ENCODE data around the gene LGALS7. TPM values are rescaled to one million over a fixed set of nuclear protein-coding genes. Genes with fewer than 3 reads are reported as not detected.

The LGALS7 gene
- total RNA-seq, 1 experiment from 2014 or later: not detected

- in situ Hi-C loops (cut with HindIII; ENCODE audit: low sequenced_read_pairs): no loop called here
- DNase-seq (ENCODE audit: low spot score): no peak
Observed at GRCh38 chr19:38743394-38744297, 29.7 kb downstream of the LGALS7 start.

DNA sequence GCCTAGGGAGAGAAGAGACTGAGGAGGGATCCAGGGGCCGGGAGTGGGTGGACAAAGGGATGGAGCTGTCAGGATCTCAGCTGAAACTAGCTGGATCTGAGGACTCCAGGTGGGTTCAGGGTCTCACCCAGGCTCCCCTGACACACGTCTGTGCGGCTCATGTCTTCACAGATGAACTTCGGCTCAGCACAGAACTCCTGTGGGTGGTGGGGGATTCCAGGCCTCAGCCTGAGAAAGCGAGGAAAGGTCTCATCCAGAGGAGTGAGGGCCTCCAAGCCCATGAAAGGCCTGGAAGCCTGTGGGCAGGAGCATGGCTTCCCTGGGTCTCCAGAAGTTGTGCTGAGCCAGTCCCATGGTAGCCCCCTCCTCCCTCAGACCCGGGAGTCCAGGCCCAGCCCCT, 30.4 kb downstream of the LGALS7 start:
- DNase-seq (ENCODE audit: low spot score): no peak
- in situ Hi-C loops (cut with HindIII; ENCODE audit: low sequenced_read_pairs): no loop called here

GRCh38 chr19:38742296-38742695, 31.0 kb downstream of the LGALS7 start:
- DNase-seq (ENCODE audit: low spot score): no peak
- in situ Hi-C loops (cut with HindIII; ENCODE audit: low sequenced_read_pairs): no loop called here

DNA sequence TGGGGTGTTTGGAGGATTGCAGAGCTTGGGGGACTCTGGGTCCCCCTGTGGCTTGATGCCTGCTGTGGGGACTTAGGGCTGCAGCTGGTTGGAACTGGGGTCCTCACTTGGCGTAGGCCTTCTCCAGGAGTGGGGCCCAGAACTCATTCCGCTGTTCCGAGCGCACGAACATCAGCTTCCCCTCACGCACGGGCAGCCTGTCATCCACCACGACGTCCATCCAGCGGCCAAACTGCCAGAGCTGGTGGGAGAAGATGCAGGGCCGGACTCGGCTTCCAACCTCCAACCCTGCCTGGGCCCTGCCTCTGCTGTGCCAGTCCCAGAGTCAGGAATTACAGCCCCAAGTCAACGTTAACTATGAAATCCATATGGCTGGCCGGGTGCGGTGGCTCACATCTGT, 31.6 kb downstream of the LGALS7 start:
- in situ Hi-C loops (cut with HindIII; ENCODE audit: low sequenced_read_pairs): no loop called here
- no peak for DNase-seq (ENCODE audit: low spot score)

DNA sequence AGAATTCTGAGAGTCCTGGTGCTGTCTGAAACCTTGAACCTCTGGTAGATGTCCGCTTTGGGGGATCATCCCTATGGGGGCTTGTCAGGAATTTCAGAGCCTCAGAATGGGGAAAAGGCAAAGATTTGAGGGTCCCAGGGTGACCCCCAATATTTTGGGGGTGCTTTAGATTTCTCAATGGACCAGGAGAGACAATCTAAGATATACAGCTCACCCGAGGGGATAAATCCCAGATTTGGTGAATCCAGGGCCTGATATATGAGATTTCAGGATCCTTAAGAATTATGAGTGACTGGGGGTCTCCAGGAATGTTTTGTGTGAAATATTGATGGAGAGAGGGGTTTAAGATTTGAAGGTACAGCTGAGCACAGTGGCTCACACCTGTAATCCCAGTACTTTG, 32.4 kb downstream of the LGALS7 start:
- DNase-seq (ENCODE audit: low spot score): no peak
- in situ Hi-C loops (cut with HindIII; ENCODE audit: low sequenced_read_pairs): no loop called here

- in situ Hi-C loops (cut with HindIII; ENCODE audit: low sequenced_read_pairs): no loop called here
- DNase-seq (ENCODE audit: low spot score): no peak
Observed at GRCh38 chr19:38740257-38740592, 33.1 kb downstream of the LGALS7 start.

- in situ Hi-C loops (cut with HindIII; ENCODE audit: low sequenced_read_pairs): no loop called here
Observed at GRCh38 chr19:38739440-38740256, 33.7 kb downstream of the LGALS7 start.

GRCh38 chr19:38737921-38738737, 35.2 kb downstream of the LGALS7 start:
- in situ Hi-C loops (cut with HindIII; ENCODE audit: low sequenced_read_pairs): no loop called here
- DNase-seq (ENCODE audit: low spot score): no peak

More at GRCh38 chr19:38739440-38740256, 33.7 kb downstream of the LGALS7 start:
- no peak for DNase-seq (ENCODE audit: low spot score)

DNA sequence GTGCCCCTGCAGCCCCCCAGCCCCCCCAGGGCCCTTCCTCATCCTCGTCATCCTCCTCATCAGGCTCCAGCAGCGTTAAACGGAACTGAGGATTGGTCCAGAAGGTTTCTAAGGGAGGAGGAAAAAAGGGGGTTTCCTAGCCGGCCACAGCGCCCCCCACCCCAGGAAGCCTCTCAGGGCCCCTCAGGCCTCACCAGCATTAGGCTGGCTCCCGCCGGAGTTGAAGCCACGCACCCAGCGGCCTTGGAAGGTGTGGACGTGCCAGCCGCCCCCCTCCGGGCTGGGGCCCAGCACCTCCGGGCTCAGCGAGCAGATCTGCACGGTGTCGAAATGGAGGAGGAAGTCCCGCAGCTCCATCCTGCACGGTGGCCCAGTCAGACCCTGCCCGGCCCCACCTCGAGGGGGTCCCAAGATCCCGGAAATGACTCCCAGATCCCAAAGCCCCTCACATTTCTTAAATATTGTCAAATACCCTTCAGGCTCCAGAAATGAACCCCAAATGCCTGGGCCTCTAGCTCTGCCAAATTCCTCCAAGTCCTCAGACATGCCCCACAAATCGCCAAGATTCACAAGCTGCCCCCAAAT, 35.9 kb downstream of the LGALS7 start:
- in situ Hi-C loops (cut with HindIII; ENCODE audit: low sequenced_read_pairs): no loop called here
- DNase-seq (ENCODE audit: low spot score): no peak

DNA sequence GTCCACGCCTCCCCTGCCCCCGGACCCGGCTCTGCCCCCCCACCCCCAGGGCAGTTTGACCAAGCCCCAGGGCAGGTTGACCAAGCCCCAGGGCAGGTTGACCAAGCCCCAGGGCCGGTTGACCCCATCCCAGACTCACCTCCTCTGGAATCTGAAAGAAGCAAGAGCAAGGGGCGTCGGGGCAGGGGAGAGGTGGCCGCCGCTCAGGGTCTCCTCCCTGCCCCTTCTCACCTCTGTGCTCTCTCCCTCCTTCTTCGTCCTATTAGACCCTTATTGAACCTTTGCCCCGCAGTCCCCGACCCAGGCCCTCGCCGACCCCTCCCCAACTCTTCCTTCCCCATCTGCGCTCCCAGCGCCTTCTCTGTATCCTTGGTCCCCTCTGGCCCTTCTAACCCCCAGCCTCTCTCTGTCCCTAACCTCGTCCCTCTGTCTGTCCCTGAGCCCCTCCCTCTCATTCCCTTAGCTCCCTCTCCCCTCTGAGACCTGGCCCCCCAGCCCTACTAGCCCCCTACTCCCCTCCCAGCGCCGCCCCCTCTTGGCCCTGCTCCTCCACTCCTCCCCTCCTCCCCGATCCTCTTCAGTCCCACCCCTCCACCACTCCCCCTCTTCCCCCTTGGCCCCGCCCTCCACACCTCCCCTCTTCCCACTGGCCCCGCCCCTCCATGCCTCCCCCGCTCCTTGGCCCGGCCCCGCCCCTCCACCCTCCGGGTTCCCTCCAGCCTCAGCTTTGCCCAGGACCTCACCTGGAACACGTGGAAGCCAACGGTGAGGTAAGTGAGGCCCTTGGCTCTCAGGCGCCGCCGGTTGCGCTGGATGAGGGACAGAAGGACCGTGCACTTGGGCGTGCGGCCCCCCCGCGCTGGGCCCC, 36.7 kb downstream of the LGALS7 start:
- in situ Hi-C loops (cut with HindIII; ENCODE audit: low sequenced_read_pairs): no loop called here
- DNase-seq (ENCODE audit: low spot score): no peak

GRCh38 chr19:38736036-38736412, 37.3 kb downstream of the LGALS7 start:
- no peak for DNase-seq (ENCODE audit: low spot score)
- in situ Hi-C loops (cut with HindIII; ENCODE audit: low sequenced_read_pairs): no loop called here

- no peak for DNase-seq (ENCODE audit: low spot score)
- in situ Hi-C loops (cut with HindIII; ENCODE audit: low sequenced_read_pairs): no loop called here
Observed at GRCh38 chr19:38735257-38735686, 38.0 kb downstream of the LGALS7 start.

GRCh38 chr19:38734426-38735256, 38.7 kb downstream of the LGALS7 start:
- DNase-seq (ENCODE audit: low spot score): no peak
- in situ Hi-C loops (cut with HindIII; ENCODE audit: low sequenced_read_pairs): no loop called here

DNA sequence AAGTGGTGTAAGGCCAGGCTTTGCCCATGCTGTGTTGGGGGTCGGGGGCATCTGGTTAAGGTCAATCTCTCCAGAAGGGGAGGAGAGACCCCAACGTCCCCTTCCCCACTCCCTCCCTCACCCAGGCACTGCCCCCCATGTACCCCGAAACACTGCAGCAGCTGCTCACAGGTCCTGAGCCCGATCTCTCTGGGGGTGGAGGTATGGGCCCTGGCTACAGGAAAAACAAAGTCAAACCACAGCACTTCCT, 39.2 kb downstream of the LGALS7 start:
- in situ Hi-C loops (cut with HindIII; ENCODE audit: low sequenced_read_pairs): no loop called here
- no peak for DNase-seq (ENCODE audit: low spot score)

GRCh38 chr19:38733493-38734175, 39.7 kb downstream of the LGALS7 start:
- in situ Hi-C loops (cut with HindIII; ENCODE audit: low sequenced_read_pairs): no loop called here
- no peak for DNase-seq (ENCODE audit: low spot score)

DNA sequence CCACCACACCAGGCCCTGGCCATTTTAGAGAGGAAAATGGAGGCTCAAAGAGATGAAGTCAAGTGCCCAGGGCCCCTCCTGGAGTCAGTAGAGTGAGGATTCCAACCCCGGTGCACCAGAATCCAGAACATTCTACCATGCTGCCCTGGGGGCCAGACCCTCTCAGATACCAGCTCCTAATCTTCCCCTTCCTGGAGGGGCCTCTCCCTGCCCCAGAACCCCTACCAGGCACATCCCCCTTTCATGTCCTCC, 40.1 kb downstream of the LGALS7 start:
- no peak for DNase-seq (ENCODE audit: low spot score)
- in situ Hi-C loops (cut with HindIII; ENCODE audit: low sequenced_read_pairs): no loop called here

GRCh38 chr19:38731654-38732301, 41.5 kb downstream of the LGALS7 start:
- DNase-seq (ENCODE audit: low spot score): no peak
- in situ Hi-C loops (cut with HindIII; ENCODE audit: low sequenced_read_pairs): no loop called here

Measured in G401 (cell line).